PC-9 (cell line): Measurements from ENCODE around the gene MAP3K5. TPM values are rescaled to one million over a fixed set of nuclear protein-coding genes. Genes with fewer than 3 reads are reported as not detected.

Experiments used
- BruUV-seq: library from RNA; stranded (reverse); fragments of 400-500 nt; replicated peaks from 2 replicates; lab custom pipeline; 2021; lab: Mats Ljungman, UMichigan
- CTCF ChIA-PET: fragments of 300-600 bp; sonication (Branson Sonifier 250); formaldehyde crosslinking; loops from one replicate; lab custom pipeline; 2022; ENCODE audit warnings: antibody characterized with exemption; lab: Charles Lee
- POLR2A ChIA-PET: fragments of 300-600 bp; sonication (Branson Sonifier 250); formaldehyde crosslinking; loops from one replicate; lab custom pipeline; 2022; ENCODE audit warnings: antibody characterized with exemption; ENCODE audit not compliant: unreplicated experiment; lab: Charles Lee
- DNase-seq, 2 experiments: peaks; one replicate each; pipeline versions ENCODE4 v3.0.0 to v3.0.0-alpha.2; 2015 to 2022; ENCODE audit warnings: mixed read lengths in 1 of 2
- H2AFZ ChIP-seq: fragments of 200-600 bp; sonication (generic); 2 replicates; pipeline ENCODE4 v1.8.1; 2017; ENCODE audit warnings: antibody characterized with exemption
- H3F3A ChIP-seq: fragments of 200-600 bp; sonication (generic); 2 replicates; pipeline ENCODE4 v1.8.1; 2017; ENCODE audit warnings: antibody characterized with exemption, mild to moderate bottlenecking, low read depth; ENCODE audit not compliant: insufficient read depth
- H3K27ac ChIP-seq: fragments of 200-600 bp; sonication (generic); 2 replicates; pipeline ENCODE4 v1.6.1; 2016; ENCODE audit warnings: mixed run types
- H3K27me3 ChIP-seq: fragments of 200-600 bp; sonication (generic); 2 replicates; pipeline ENCODE4 v1.6.1; 2016; ENCODE audit warnings: low read depth, mixed run types; ENCODE audit not compliant: insufficient read depth
- H3K36me3 ChIP-seq: fragments of 200-600 bp; sonication (generic); 2 replicates; pipeline ENCODE4 v1.6.1; 2016; ENCODE audit warnings: low read depth, mixed run types
- H3K4me1 ChIP-seq: fragments of 200-600 bp; sonication (generic); replicated peaks from 2 replicates; pipeline ENCODE4 v1.6.1; 2016; ENCODE audit warnings: mixed run types; ENCODE audit not compliant: insufficient read depth
- H3K4me2 ChIP-seq: fragments of 200-600 bp; sonication (generic); 2 replicates; pipeline ENCODE4 v1.6.1; 2017; ENCODE audit warnings: mixed run types
- H3K4me3 ChIP-seq: fragments of 200-600 bp; sonication (generic); 2 replicates; pipeline ENCODE4 v1.6.1; 2016; ENCODE audit warnings: mixed run types
- H3K79me2 ChIP-seq: fragments of 200-600 bp; sonication (generic); 2 replicates; pipeline ENCODE4 v1.6.1; 2017; ENCODE audit warnings: low read depth, mixed run types
- H3K9me2 ChIP-seq: fragments of 200-600 bp; sonication (generic); 2 replicates; pipeline ENCODE4 v1.8.1; 2017; ENCODE audit warnings: mild to moderate bottlenecking; ENCODE audit not compliant: insufficient read depth
- H3K9me3 ChIP-seq: fragments of 200-600 bp; sonication (generic); 2 replicates; pipeline ENCODE4 v1.8.1; 2016; ENCODE audit warnings: low read depth; ENCODE audit not compliant: insufficient read depth
- H4K20me1 ChIP-seq: fragments of 200-600 bp; sonication (generic); 2 replicates; pipeline ENCODE4 v1.8.1; 2017; ENCODE audit not compliant: insufficient read depth
- EZH2 ChIP-seq: fragments of 200-600 bp; sonication (generic); IDR thresholded peaks from 2 replicates; pipeline ENCODE4 v1.8.0; 2017; ENCODE audit warnings: antibody characterized with exemption, low read depth
- intact Hi-C: fragments of 100-400 bp; cut with micrococcal nuclease; formaldehyde crosslinking; loops from one replicate; pipeline ENCODE4 v1.10.0; 2022; ENCODE audit not compliant: unreplicated experiment
- total RNA-seq: library from RNA; stranded (reverse); gene quantifications from 2 replicates; pipeline ENCODE4 v1.2.3, GENCODE V29; 2021
- TF ChIP-seq, protein P1 (sequence below): fragments of 200-600 bp; sonication (generic); conservative IDR thresholded peaks from 2 replicates; pipeline ENCODE4 v1.6.1; 2017; ENCODE audit warnings: mixed run types, antibody characterized with exemption, mild to moderate bottlenecking, moderate library complexity

MAP3K5 gene
- total RNA-seq, 1 experiment from 2014 or later = 10.9 TPM

DNA sequence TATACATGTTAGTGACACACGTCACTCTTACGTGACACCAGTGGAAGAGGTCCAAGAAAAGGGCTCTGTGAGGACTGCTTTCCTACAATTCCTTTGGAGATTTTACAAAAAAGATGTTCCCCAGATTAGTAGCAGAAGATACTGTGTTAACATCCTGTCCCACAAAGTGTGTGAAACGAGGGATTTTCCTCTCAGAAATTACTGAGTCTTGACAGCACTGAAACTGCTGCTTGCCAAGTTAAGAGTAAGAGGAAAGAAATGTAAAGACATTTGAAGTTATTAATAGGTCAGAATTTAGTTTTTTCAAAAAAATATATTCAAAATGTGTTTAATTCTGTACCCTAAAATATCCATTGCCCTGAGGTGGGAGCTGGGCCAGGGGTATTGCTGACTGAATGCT, 183.3 kb downstream of the MAP3K5 start:
- no peak for DNase-seq
- no peaks in the 10 kb centered on the region for H3K27me3 ChIP-seq
- TF ChIP-seq, protein P1, sequence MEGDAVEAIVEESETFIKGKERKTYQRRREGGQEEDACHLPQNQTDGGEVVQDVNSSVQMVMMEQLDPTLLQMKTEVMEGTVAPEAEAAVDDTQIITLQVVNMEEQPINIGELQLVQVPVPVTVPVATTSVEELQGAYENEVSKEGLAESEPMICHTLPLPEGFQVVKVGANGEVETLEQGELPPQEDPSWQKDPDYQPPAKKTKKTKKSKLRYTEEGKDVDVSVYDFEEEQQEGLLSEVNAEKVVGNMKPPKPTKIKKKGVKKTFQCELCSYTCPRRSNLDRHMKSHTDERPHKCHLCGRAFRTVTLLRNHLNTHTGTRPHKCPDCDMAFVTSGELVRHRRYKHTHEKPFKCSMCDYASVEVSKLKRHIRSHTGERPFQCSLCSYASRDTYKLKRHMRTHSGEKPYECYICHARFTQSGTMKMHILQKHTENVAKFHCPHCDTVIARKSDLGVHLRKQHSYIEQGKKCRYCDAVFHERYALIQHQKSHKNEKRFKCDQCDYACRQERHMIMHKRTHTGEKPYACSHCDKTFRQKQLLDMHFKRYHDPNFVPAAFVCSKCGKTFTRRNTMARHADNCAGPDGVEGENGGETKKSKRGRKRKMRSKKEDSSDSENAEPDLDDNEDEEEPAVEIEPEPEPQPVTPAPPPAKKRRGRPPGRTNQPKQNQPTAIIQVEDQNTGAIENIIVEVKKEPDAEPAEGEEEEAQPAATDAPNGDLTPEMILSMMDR = no peak
- no peak for TF ChIP-seq EZH2
- no peaks in the 10 kb centered on the region for H3K9me2 ChIP-seq
- CTCF ChIA-PET = no interaction called here
- intact Hi-C loops = loop anchor here (1.0 kb wide), 1 partner anchor 184 kb away; no protein-coding TSS in a partner anchor
- H3K27ac ChIP-seq = peak overlapping the region; percentile 84
- BruUV-seq = no TSS peak
- H3K4me2 ChIP-seq = peak overlapping the region; percentile 35
- POLR2A ChIA-PET = no interaction called here
- H3K36me3 ChIP-seq = peaks cover 45% of the 10 kb centered on the region
- H3K79me2 ChIP-seq = no peaks in the 10 kb centered on the region
- H2AFZ ChIP-seq = no peak overlapping the region
- no peak overlapping the region for H3K4me3 ChIP-seq
- H3K9me3 ChIP-seq = peaks cover 3% of the 10 kb centered on the region; the same call in 1 of the 2 replicates
- H3F3A ChIP-seq = peaks cover 34% of the 10 kb centered on the region
- no peaks in the 10 kb centered on the region for H4K20me1 ChIP-seq
- H3K4me1 ChIP-seq = peaks cover 53% of the 10 kb centered on the region

DNA sequence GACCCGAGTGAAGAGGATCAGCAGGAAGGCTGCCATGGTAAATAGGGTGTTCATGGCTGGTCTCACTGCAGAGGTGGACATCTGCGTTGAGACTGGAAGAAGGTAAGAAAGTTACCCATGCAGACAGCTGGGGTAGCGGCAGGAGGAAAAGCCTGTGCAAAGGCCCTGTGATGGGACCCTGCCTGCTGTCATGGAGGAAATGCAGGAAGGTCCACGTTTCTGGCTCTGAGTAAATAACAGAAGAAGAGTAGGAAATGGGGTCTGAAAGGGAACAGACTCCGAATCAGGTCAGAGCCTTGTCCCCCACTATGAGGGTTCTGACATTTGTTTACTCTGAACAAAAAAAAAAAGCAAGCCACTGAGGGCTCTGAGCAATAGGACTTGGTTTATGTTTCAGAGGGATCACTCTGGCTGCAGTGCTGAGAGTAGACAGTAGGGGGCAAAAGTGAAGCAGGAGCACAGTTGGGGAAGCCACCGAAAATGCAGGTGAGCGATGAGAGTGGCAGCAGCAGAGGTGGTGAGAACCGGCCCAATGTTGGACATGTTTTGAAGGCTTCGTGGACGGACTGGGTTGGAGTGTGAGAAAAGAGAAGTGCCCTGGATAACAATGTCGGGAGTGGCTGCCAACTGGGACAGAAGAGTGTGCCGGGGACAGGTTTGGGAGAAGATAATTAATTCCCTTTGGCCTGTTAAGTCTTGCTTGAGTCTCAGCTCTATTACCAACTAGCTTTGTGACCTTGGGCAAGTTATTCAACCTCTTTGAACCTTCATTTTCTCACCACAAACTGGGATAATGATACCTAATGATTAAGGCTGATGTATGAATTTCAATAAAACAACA, 184.1 kb downstream of the MAP3K5 start:
- Histone ChIP-seq H3F3A (peaks cover 34% of the 10 kb centered on the region), H3K4me1 (peaks cover 53% of the 10 kb centered on the region), H3K79me2 (no peaks in the 10 kb centered on the region), H3K4me3 (no peak overlapping the region), H3K9me3 (peaks cover 3% of the 10 kb centered on the region; the same call in 1 of the 2 replicates), H3K27me3 (no peaks in the 10 kb centered on the region), H2AFZ (no peak overlapping the region), H3K27ac (peak overlapping the region; percentile 84), H3K36me3 (peaks cover 42% of the 10 kb centered on the region), H4K20me1 (no peaks in the 10 kb centered on the region), H3K4me2 (peak overlapping the region; percentile 56), H3K9me2 (no peaks in the 10 kb centered on the region)
- intact Hi-C loops = loop anchor here (1.0 kb wide), 1 partner anchor 185 kb away; no protein-coding TSS in a partner anchor
- DNase-seq = peak; percentile 61 to 62
- ChIA-PET POLR2A (interaction anchor here (0.6 kb wide), 1 partner anchor 1110 kb away, joined by 7 read pairs; no protein-coding TSS in a partner anchor), CTCF (interaction anchor here (1.3 kb wide), 1 partner anchor 184 kb away, joined by 5 read pairs; the partner anchor contains the start of gene MAP3K5)
- TF ChIP-seq EZH2 = no peak
- TF ChIP-seq, protein P1 = peak; percentile 87
- no TSS peak for BruUV-seq

DNA sequence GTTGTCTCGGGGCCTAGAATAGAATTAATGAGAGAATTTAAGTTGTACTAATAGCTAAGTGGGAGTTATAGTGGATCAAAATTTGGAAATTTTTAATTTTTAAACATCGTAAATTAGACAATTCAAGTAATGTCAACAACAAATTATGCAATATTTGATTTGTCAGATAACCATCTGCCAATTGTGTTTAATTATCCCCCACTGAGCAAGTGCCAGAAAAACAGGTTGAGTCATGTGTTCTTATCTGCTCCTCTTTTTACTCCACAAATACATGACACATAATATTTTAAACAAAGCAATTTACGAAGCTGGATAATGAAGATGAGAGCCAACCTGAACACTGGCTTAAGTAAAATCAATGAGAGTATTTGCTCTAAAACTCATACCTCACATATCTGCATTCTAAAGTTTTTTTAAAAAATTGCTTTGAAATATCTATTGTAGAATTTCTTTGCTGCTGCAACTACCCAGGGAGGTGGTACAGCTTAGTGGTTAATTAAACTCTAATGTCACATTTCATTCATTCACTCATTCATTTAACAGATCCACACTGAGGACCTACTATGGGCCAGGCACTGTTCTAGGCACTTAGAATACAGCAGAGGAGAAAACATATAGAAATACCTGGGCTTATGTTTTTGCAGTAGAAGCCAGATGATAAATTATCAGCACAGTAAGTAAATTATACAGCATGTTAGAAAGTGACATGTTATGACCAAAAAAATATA, 184.9 kb downstream of the MAP3K5 start:
- H2AFZ ChIP-seq = no peak overlapping the region
- peak in 1 of 2 experiments; percentile 96 for DNase-seq
- peaks cover 36% of the 10 kb centered on the region for H3K36me3 ChIP-seq
- H3K27me3 ChIP-seq = no peaks in the 10 kb centered on the region
- ChIA-PET POLR2A (interaction anchor here (0.6 to 0.7 kb wide), 3 partner anchors 149 to 1109 kb away, joined by 3 to 7 read pairs (median 5); partner anchors contain the start of gene MAP3K5), CTCF (interaction anchor here (1.3 kb wide), 1 partner anchor 185 kb away, joined by 5 read pairs; the partner anchor contains the start of gene MAP3K5)
- H3K4me1 ChIP-seq = peaks cover 53% of the 10 kb centered on the region
- TF ChIP-seq, protein P1 = no peak
- intact Hi-C loops = no loop called here
- H3K79me2 ChIP-seq = no peaks in the 10 kb centered on the region
- 0 out of 2 replicates have a peak overlapping the region, but pooled peaks have one; percentile 9 for H3K4me3 ChIP-seq
- no peaks in the 10 kb centered on the region for H4K20me1 ChIP-seq
- H3K4me2 ChIP-seq = peak overlapping the region; percentile 56
- peak overlapping the region; percentile 33 for H3K27ac ChIP-seq
- peaks cover 34% of the 10 kb centered on the region for H3F3A ChIP-seq
- H3K9me3 ChIP-seq = peaks cover 3% of the 10 kb centered on the region; the same call in 1 of the 2 replicates
- H3K9me2 ChIP-seq = no peaks in the 10 kb centered on the region
- no TSS peak for BruUV-seq
